OCI-LY3 (cell line): ENCODE data around the gene GP2.
"Not testable (repeated sequence)": the region's sequence is repeated elsewhere in the genome, so short reads cannot be mapped to it uniquely, and the experiment has no call there.

Experiments used
- EZH2phosphoT487 ChIP-seq: fragments of 200-600 bp; shearing (Covaris generic); IDR thresholded peaks from 2 replicates; pipeline ENCODE4 v1.6.1; 2018; ENCODE audit warnings: antibody characterized with exemption, mixed run types, low read depth
- TF ChIP-seq, protein P1 (sequence below): fragments of 200-600, 300-600 bp; sonication (generic); IDR thresholded peaks from 2 replicates; pipeline ENCODE4 v1.5.1; 2014; ENCODE audit warnings: antibody characterized with exemption, low read length, low read depth

DNA sequence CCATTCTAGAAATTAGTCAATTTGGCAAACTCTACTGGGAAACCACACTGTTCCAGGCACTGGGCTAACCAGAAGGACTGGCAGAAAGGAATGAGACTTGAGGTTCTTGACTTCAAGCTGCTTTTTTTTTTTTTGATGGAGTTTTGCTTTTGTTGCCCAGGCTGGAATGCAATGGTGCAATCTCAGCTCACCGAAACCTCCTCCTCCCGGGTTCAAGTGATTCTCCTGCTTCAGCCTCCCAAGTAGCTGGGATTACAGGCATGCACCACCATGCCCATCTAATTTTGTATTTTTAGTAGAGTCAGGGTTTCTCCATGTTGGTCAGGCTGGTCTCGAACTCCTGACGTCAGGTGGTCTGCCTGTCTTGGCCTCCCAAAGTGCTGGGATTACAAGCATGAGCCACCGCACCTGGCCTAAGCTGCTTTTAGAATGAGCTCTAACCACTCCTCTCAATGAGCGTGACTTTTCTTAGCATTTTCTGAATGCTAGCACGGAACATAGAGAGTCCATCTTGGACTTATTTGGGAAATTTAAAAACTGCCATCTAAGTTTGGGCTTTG is 14.7 kb downstream of the GP2 start:
- TF ChIP-seq, protein P1, sequence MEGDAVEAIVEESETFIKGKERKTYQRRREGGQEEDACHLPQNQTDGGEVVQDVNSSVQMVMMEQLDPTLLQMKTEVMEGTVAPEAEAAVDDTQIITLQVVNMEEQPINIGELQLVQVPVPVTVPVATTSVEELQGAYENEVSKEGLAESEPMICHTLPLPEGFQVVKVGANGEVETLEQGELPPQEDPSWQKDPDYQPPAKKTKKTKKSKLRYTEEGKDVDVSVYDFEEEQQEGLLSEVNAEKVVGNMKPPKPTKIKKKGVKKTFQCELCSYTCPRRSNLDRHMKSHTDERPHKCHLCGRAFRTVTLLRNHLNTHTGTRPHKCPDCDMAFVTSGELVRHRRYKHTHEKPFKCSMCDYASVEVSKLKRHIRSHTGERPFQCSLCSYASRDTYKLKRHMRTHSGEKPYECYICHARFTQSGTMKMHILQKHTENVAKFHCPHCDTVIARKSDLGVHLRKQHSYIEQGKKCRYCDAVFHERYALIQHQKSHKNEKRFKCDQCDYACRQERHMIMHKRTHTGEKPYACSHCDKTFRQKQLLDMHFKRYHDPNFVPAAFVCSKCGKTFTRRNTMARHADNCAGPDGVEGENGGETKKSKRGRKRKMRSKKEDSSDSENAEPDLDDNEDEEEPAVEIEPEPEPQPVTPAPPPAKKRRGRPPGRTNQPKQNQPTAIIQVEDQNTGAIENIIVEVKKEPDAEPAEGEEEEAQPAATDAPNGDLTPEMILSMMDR, result not testable (repeated sequence)
- not testable (repeated sequence) for TF ChIP-seq EZH2phosphoT487
